HG03103 (cell line): ENCODE measurements around the gene TBATA.
A peak's percentile ranks its signal among the peaks of the same experiment; 100 is the strongest.

Source experiments
- ATAC-seq: cut with Tn5 transposase; IDR thresholded peaks from one replicate; pipeline ENCODE4 v1.9.1; 2021; ENCODE audit warnings: low read depth; ENCODE audit not compliant: unreplicated experiment

TBATA gene, protein sequence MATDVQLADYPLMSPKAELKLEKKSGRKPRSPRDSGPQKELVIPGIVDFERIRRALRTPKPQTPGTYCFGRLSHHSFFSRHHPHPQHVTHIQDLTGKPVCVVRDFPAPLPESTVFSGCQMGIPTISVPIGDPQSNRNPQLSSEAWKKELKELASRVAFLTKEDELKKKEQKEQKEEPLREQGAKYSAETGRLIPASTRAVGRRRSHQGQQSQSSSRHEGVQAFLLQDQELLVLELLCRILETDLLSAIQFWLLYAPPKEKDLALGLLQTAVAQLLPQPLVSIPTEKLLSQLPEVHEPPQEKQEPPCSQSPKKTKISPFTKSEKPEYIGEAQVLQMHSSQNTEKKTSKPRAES

DNA sequence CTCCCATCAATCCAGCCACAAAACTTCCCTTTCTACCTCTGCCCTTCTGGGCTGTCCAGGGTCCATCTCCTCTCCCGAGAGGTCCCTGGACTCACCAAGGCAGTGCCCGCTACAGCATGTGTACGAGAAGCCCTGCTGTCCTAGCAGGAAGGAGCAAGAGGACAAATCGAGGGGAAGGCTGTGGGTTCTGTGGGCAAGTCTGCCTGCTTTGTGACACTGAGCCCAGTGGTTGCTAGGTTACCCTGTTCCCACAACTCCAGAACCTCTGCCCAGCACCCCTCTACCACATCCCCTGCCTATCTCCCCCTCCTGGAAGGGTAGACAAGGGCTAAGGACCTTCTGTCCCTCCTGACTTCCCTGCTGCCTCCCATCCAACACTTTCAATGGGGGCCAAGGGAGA lies at the start of gene TBATA:
TBATA (minus strand) TSS at position 188 of the 400 bp plus-strand sequence. CDS start 1,998 bp downstream, outside the sequence.
- ATAC-seq: no peak

DNA sequence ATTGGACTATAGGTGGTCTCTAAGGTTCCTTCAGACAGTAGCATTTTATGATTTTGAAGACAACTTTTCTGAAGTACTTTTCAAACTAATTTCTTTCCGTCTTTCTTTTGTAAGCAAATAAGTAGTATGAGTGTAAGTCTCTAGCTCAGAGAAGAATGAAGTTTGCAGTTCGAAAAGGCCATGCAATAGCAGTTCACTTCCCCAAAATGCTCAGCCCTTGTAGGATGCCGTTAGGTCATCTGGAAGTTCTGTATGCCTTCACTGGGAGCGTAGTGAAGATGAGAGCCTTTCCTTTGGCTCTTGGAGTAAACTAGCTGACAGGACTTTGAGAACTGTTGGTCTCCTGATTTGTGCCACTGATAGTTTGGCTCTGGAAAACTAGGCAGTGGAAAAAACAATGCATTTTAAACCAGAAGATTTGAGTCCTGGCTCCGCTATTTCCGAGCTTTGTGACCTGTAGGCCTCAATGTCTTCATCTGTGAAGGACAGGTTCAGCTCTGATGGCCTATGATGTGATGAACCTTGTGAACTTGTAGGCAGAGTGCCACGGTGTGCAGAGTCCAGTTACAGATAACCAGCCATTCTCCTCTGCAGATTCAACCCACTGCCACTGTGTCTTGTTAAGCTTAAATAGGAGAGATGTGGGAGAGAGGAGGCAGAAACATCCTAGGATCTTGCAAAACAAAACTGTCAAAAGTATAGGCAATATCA lies 49.4 kb upstream of the TBATA start:
- no peak for ATAC-seq

DNA sequence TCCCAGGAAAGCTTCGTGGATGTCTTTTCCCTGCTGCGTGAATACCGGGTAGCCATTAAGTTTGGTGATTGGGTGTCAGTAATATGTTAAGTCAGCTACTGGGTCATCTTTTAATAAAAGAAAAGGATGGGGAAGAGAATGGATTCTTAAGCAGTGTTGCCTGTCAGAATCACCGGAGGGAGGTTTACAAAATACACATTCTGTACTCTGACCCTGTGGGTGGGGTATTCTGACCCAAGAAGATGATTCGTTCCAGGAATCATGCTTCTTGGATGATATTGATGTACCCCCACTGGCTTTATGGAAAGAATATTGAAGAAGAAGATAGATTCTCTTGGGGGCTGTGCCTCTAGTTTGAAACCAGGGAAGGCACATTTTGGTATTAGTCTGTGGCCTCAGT lies 48.8 kb upstream of the TBATA start:
- no peak for ATAC-seq

DNA sequence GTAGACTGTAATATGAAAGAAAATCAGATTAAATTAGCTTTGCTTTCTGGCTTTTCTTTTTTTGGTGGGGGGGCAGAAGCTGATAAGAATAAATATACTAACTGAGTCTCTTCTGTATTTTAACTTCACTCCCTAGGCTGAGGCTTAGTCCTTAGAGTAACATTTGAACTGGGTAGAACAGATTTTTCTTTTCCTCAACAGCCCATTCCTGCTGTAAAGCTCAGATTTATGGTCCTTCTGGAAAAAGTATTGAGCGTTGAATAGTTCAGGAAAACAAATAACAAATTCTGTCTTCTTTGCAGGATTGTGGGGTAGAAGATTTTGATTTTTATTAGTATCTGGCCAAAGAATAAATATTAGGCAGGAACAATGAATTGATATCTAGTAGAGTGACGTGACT lies 48.4 kb upstream of the TBATA start:
- ATAC-seq: no peak

DNA sequence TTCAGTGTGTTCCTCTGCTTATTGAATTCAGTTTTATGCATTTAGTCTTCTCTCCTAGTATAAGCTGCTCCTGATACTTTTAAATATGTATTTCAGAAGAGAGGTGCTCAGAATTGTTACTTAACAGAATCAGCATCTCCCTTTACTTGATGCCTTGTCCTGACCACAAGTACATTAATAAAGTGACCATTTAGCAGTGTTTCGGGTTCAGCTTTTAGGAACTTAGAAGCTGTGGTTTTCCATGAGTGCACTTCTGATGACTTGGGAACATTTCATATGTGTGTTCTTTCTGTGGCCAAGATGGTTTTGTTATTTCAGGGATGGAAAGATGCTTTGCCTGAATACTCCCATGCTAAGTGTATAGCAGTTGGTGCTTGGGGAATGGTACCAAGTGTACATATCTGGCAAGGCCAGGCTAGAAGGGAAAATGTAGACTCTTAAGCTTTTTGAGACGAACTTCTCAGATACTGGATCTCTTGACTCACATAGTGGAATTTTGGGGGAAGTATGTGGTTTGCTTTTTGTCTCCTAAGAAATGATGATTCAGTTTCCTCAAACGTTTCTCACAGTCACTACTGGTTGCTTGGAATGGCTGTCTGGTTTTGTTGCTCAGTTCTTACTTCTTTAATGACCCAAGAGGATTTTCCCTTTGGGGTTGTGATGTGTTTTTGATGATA lies 47.8 kb upstream of the TBATA start:
- no peak for ATAC-seq

DNA sequence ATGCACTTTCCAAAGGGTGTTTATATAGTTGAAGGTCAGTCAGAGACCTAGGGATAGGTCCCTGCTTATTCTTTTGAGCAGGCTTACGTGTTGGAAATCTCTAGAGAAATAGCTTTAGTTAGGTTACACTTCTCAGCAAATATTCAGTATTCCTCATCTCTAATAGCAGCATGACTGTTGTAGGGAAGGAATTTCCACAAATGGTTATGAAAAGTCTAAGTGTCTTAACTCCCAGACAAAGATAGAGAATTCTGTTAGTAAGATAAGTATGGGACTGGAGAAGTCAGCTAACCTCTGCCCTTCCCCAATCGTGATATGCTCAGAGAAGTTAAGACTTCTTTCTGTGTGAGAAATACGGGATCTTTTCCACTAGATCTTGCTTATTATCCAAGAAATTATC lies 47.0 kb upstream of the TBATA start:
- ATAC-seq: no peak

DNA sequence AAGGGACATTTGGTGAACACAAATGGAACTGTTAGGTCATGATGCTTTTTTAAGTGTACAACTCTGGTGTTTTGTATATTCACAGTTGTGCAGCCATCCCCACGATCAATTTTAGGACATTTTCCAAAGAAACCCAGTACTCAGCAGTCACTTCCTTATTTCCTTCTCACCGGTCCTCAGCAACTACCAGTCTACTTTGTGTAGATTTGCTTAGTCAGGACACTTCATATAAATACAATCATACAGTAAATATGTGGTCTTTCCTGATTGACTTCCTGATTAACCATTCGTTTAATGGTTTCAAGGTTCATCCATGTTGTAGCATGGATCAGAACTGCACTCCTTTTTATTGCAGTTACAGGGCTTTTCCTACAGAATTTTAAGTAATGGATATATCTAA lies 45.0 kb upstream of the TBATA start:
- ATAC-seq: no peak

DNA sequence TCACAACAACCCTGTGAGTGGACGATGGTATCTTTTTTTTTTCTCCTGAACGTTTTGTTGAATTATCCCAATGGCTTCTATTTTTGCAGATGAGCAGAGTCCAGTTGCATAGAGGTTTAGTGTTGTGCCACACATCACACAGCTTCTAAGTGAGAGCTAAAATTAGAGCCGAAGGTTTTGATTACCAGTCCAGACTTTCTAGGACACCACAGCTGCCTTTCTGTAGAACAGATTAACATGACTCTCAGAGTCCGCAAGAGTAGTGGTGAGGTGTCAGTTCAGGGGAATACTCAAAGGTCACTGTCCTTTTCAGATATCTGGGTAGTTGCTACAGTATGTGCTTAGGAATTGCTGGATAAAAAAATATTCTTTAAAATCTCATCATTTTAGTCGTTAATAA lies 44.4 kb upstream of the TBATA start:
- ATAC-seq: no peak

DNA sequence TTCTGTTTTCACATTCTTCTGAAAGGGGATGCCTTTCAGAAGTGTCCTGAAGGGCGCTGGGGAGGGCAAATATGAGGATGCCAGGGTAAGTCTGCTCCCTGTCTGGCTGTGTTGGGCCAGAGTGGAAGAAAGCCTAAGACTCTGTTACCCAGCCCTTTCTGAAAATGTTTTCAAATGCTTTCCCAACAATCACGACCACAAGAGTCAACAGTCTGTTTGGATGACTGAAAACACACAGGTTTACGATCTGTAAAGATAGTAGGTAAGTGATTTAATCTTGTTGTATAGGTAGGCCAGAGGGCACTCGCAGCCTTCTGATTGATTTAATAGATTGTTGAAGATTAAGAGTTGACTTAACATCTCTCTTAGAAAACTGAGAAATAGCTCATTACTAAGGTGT lies 43.7 kb upstream of the TBATA start:
- ATAC-seq: no peak

DNA sequence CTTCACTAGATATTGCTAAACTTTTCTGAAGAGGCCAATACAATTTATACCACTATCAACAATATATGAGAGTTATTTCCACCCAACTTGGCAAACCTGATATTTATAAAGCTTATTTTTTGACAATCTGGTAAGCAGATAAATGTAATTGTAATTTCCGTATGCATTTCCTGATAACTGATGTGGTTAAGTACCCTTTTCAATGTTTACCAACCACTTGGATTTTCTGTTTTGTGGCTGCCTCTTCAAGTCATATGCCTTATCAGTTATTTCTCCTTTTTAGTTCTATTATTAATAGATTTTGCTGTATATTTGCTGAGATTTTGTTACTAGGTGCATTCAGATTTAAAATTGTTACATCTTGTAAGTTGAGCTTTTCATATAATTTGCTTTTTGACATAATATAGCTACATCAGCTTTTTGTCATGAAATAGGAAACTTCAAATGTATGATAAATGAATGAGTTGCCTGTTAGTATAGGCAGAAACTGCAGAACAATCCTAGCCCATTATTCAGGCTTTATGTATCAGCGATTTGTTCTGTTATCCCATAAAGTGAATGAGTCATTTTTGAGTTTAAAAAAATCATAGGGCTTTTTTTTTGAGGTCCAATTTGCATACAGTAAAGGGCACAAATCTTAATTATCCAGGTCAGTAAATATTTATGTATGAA lies 42.0 kb upstream of the TBATA start:
- ATAC-seq: no peak

DNA sequence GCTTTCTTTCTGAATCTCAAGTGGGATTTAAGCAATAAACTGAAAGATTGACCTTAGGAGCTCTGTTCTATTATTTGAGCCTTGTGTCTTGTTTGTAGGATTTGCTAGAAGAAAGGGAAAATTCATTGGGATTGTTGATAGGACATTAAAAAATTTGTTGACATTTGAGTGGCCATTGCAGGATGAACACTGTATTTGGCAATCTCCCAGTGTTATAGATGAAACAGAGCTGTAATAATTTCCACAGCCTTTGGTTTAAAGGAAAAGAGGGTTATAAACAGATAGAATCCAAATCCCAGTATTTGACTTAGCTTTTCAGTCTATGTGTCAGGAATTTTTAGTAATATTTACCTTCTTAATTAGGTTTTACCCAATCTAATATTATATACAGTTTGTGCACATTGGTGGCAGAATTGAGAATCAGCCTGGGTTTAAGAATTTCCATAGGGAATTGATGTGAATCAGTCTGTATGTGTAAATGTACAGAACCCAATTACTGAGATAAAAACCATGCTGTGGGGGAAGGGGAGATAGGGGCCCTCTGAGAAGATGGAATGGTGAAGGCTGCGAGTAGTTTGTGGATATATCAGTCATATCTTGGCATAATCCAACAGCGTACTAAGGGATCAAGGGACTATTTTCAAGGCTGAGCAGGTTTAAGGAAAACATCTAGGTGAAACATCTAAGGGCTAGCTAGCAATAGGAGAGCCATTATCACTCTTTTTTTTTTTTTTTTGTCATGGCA lies 37.1 kb upstream of the TBATA start:
- ATAC-seq: no peak

DNA sequence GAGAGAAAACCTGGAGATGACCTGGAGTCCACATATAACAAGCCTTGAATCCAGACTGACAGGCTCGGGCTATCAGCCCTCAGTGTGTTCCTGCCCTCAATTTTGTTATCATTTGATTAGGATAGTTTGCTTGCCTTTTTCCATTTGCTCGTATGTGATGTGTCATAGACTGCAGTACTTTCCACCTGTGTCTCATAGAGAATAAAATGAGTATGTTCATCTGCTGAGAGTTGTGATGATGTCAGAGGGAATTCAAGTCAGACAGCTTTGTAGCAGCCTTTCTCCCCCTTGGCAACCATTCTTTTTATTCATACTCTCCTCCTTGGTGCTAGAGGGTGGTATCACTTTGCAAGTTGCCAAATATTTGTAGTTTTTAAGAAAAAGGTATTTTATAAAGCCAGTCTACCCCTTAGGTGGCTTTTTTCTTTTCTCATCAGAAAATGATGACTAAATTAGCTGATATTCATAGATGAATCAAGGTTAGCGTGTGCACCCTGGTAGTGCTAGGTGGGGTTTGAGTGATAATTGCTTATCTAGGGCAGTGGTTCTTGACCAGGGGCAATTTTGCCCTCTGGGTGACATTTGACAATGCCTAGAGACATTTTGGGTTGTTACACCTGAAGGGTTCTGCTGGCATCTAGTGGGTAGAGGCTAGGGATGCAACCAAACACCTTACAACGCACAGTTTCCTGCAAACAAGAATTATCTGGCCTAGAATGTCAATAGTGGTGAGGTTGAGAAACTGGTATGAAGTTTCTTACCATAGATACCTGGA lies 36.0 kb upstream of the TBATA start:
- no peak for ATAC-seq

DNA sequence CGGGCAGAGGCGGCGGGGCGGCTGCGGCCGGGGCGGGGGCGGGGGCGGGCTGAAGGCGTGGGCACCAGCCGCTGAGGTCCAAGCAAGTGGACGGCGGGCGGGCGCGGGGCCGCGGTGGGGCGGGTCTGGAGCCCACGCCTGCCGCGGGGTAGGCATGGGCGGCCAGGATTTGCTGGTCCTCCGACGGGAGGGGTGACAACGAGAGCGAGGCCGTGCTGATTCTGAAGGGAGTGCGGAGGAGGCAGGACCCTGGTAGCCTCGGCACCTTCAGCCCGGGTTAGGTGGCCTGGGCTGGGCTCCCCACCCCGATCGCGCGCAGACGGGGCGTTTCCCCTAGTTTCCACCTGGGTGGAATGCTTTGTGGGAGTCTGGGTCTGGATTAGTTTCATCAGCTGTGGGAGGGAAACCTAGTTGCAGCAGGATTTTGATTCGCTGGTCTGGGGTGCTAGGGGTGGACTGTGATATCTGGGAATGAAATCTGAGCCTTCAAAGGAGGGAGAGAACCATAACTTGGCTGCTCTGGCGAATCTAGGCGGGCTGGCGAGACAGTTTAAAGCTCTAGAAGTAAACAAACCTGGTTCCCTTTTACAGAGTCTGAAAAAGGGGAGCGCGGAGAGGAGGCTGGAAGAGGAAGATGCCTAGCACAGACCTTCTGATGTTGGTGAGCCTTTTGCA lies 31.2 kb upstream of the TBATA start:
- ATAC-seq: peak; percentile 28

DNA sequence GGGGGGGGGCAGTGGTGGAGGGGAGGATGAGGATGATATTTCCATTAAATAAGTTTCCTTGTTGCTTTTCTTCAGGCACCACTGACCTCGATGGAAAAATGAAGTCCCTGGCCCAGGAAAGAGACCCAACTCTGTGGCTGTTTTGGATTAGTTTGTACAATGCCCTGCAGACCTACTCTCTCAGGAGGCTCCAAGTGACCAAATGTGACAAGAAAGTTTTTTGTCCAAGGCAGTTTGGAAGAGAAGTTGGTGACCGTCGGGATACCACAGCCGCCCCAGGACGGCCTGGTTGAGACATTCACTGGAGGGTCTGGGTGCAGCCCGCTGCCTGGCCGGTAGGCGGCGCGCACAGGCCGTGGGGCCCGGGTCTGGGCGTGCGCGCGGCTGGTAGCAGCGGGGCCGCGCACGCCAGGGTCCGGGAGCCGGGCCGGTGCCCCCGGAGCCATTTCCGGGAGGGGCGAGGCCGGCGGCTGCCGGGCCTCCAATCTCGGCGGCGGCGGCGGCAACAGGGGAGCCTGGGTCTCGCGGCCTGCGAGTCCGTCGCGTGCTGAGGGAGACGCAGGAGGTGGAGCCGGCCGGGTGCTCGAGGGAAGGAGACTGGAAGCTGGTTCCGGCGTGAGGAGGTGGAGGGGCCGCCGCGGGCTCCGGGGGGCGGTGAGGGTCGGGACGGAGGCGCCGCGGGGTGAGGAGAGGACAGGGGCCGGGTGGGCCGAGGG lies 30.5 kb upstream of the TBATA start, which contains the start of gene SGPL1:
SGPL1 (plus strand) TSS at position 445 of the 716 bp plus-strand sequence. CDS start 906 bp downstream, outside the sequence.
- peak; percentile 82 for ATAC-seq

DNA sequence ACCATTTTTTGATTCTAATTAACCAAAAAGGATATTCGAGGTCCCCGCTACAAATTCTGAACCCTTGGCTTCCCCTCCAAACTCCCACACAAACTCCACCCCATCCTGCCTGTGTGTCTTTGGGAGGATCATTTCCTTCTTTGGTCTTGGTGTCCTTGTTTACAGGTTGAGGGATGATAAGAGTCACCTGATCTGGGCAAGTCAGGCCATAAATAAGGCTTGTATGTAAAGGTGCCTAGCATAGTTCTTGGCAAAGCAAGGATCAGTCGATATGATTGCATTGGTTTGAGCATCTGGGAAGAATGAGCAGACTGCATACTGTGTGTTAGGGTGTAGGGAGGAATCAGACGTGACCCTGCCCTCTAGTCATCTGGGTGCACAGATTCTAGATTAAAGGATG lies 28.9 kb upstream of the TBATA start:
- no peak for ATAC-seq

DNA sequence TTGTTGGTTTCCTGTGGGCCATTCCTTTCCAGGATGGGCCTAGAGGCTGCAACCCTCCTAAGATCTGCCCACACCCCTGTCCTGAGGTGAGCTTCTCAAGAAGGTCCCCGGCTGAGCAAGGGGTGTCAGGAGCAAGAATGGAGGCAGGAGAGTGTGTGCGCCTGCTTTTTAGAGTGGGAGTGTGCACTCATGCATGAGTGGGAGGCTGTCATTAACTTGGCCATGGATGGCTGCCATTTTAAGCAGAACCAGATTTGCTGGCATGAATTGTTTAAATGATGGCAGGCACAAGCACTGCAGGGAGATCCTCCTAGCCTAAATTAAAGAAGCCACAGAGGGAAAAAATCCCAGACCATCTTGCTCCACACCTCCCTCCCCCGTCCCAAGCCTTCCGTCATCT lies 27.6 kb upstream of the TBATA start:
- no peak for ATAC-seq

DNA sequence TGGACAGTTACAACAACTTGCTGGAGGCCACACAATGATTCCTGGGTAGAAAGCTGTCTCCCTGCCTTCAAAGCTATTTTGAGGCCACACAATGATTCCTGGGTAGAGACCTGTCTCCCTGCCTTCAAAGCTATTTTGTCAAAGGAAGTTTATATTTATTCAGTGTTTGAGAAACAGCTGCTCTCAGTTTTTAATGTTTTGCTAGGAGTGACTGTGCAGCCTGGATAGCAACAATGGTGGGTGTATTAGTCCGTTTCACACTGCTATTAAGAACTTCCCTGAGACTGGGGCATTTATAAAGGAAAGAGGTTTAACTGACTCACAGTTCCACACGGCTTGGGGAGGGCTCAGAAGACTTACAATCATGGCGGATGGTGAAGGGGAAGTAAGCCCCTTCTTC lies 26.7 kb upstream of the TBATA start:
- no peak for ATAC-seq

DNA sequence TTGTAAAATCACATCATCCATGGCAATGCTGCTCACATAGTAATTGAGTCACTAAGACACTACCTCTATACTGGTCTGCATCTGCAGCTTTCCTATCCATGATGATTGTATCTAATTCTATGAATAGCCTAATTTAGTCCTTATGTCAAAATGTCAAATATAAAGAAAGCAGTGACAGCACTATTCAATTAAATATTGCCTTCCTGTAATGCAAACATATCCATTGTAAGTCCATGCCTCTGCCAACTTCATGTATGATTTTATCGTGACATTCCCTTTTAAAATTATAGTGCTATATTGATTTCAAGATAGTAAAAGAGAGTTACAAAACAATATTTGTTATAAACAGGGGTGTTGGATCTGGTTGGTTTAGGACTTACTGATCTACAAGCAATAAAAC lies 25.8 kb upstream of the TBATA start:
- ATAC-seq: no peak
